PFSK-1 (cell line): ENCODE data around the gene NIPAL1.

Experiments
- FOXP2 ChIP-seq: optimal IDR thresholded peaks from 2 replicates; pipeline ENCODE3; 2011; ENCODE audit warnings: borderline replicate concordance, control low read depth, inconsistent platforms; ENCODE audit not compliant: insufficient read depth; ENCODE audit errors: extremely low read length, extremely low read depth
- POLR2AphosphoS5 ChIP-seq: IDR thresholded peaks from 2 replicates; pipeline ENCODE4 v1.6.1; 2012; ENCODE audit warnings: low read depth, mild to moderate bottlenecking, control low read depth, low read length, moderate library complexity
- SIN3A ChIP-seq: IDR thresholded peaks from 2 replicates; pipeline ENCODE4 v1.6.1; 2012; ENCODE audit warnings: mild to moderate bottlenecking, low read length, moderate library complexity, borderline replicate concordance; ENCODE audit not compliant: insufficient read depth
- TAF1 ChIP-seq: IDR thresholded peaks from 2 replicates; pipeline ENCODE4 v1.6.1; 2012; ENCODE audit warnings: low read length, control low read depth, borderline replicate concordance; ENCODE audit not compliant: insufficient read depth
- TF ChIP-seq, protein P1 (sequence below), 2 experiments: IDR thresholded peaks; 2 replicates each; pipeline versions ENCODE4 v1.6.1 to v1.8.0; 2011 to 2012; ENCODE audit warnings: low read depth in 2 of 2, low read length in 2 of 2, control low read depth in 1 of 2, inconsistent platforms in 1 of 2, mild to moderate bottlenecking in 1 of 2, moderate library complexity in 1 of 2; ENCODE audit not compliant: insufficient read depth in 1 of 2

The NIPAL1 gene

DNA sequence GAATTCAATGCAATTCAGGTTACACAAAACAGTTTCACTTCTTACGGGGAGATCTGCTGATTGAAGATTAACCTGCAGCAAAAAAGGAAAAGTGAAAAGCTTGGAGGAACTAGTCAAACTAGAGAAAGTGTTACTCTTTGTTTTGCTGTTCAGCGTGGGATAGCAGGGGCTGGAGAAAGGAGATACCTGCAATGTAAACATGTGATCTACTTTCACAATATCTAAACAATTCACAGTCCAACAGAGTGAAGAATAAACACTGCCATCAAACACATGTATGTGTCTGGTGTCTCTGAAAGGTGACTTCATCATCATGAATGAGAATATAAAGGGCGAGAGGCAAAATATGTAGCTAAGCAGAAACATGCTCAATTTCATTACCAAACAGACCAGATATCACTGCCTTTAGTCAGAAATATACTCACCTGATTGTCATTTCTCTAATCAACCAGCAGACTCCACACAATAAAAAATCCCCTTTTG lies 26.4 kb downstream of the NIPAL1 start:
- TF ChIP-seq SIN3A (no peak), TAF1 (no peak), FOXP2 (no peak), POLR2AphosphoS5 (no peak)
- TF ChIP-seq, protein P1, sequence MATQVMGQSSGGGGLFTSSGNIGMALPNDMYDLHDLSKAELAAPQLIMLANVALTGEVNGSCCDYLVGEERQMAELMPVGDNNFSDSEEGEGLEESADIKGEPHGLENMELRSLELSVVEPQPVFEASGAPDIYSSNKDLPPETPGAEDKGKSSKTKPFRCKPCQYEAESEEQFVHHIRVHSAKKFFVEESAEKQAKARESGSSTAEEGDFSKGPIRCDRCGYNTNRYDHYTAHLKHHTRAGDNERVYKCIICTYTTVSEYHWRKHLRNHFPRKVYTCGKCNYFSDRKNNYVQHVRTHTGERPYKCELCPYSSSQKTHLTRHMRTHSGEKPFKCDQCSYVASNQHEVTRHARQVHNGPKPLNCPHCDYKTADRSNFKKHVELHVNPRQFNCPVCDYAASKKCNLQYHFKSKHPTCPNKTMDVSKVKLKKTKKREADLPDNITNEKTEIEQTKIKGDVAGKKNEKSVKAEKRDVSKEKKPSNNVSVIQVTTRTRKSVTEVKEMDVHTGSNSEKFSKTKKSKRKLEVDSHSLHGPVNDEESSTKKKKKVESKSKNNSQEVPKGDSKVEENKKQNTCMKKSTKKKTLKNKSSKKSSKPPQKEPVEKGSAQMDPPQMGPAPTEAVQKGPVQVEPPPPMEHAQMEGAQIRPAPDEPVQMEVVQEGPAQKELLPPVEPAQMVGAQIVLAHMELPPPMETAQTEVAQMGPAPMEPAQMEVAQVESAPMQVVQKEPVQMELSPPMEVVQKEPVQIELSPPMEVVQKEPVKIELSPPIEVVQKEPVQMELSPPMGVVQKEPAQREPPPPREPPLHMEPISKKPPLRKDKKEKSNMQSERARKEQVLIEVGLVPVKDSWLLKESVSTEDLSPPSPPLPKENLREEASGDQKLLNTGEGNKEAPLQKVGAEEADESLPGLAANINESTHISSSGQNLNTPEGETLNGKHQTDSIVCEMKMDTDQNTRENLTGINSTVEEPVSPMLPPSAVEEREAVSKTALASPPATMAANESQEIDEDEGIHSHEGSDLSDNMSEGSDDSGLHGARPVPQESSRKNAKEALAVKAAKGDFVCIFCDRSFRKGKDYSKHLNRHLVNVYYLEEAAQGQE (IDR thresholded peaks at IDR 0.05; ENCODE audit: insufficient read depth in 1 of 2, low read depth in 2 of 2, low read length in 2 of 2): no peak

DNA sequence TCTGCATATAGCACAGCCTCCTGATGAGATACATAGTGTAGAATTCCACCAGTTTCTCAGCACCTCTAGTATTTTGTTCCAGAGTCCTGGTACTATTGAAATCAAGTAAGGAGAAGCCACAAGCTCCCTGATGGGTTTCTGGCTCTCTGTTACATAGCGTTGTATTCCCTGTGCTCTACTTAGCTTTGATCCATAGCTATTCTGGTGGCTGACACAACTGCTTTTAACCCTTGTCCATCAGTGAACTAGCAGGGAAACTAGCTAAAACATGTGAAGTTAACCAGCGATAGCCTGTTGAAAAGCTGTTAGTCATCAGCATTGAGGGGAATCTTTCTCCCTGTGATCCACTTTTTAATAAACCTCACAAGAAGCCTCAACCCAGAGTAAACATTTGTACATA lies 26.9 kb downstream of the NIPAL1 start:
- TF ChIP-seq SIN3A (no peak), FOXP2 (no peak), POLR2AphosphoS5 (no peak), TAF1 (no peak)

DNA sequence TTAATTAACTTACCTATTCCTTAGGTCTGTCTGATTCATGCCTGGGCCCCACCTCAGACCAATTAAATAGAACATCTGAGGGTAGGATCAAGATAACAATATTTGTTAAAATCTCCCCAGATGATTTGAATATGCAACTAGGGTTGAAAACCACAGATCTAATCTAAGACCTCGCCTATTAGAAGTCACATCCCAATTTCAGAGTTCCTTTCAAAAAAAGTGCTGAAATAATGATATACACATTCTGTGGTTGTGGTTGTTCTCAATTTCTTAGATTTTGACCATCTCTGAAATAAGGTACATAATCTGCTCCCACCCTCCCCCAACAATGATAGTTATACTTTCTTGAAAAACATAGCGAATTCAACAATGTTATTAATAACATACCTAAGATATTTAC lies 27.7 kb downstream of the NIPAL1 start:
- TF ChIP-seq TAF1: no peak
- no peak for TF ChIP-seq FOXP2
- no peak for TF ChIP-seq POLR2AphosphoS5
- TF ChIP-seq, protein P1 (IDR thresholded peaks at IDR 0.05; ENCODE audit: insufficient read depth in 1 of 2, low read depth in 2 of 2, low read length in 2 of 2): no peak
- TF ChIP-seq SIN3A: no peak

DNA sequence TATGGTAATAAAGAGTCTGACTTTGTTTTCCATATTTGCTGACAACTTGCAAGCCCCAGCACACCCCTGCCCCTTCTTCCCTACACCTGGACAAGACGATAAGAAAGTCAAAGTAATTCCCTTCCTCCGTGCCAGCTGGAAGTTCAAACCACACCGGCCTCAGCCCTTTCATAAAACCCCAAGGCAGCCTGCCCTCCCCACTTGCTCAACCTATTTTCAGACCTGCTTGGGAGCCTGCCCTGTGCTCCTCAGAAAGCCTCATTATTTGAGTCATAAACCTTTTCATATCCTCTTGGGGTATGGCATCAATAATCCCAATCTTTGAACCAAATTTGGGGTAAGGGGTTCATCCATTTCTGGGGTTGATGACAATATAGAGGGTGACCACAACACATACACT lies 29.5 kb downstream of the NIPAL1 start:
- TF ChIP-seq, protein P1 (IDR thresholded peaks at IDR 0.05; ENCODE audit: insufficient read depth in 1 of 2, low read depth in 2 of 2, low read length in 2 of 2): no peak
- no peak for TF ChIP-seq SIN3A
- TF ChIP-seq TAF1: no peak
- no peak for TF ChIP-seq FOXP2
- no peak for TF ChIP-seq POLR2AphosphoS5

DNA sequence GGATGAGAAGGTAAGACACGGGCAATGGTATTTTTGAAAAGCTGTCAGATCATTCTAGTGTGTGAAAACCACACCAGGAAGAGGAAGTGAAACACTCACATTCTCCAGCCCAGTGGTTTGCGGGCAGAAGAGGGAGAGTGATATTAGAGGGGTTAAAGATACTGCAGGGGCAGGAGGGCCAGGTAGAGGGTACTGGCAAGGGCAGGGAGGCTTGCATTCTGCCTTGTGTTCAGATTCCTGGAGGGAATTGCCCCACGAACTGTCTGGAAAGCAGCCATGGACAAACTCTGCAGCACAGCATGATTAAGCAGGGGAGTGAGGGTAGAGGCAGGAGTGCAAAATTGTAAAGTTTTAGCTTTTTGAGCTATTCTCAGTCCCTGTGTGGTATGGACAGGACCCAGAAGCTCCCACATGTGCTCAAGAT lies 30.9 kb downstream of the NIPAL1 start:
- TF ChIP-seq FOXP2: no peak
- no peak for TF ChIP-seq POLR2AphosphoS5
- TF ChIP-seq SIN3A: no peak
- no peak for TF ChIP-seq TAF1
- TF ChIP-seq, protein P1 (IDR thresholded peaks at IDR 0.05; ENCODE audit: insufficient read depth in 1 of 2, low read depth in 2 of 2, low read length in 2 of 2): no peak
